Stimulated activated CD4-positive, alpha-beta T cell treated with anti-CD3 and anti-CD28 coated beads, TNF-alpha, amount 100 ng/mL, for 4 hours (primary cell): Measurements from ENCODE around the gene ACYP2.

Experiments
- DNase-seq, 3 experiments: peaks; one replicate each; pipeline ENCODE4 v3.0.0-alpha.2; 2020; ENCODE audit warnings: low read depth in 3 of 3

Gene ACYP2

DNA sequence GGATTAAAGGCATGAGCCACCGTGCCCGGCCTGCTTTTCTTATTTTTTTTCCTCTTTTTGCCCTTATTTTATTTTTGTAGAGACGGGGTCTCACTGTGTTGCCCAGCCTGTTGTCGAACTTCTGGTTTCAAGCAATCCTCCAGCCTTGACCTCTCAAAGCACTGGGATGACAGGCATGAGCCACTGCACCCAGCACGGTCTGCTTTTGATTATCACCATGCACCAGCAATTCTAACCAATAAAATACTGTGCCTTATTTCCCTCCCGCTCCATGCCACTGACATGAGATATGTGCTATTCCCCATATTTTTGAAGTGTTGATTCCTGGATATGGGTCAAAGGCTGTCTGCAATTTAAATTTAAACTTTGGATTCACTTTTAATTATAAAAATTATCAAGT is 42.9 kb downstream of the ACYP2 start:
- DNase-seq = no peak

DNA sequence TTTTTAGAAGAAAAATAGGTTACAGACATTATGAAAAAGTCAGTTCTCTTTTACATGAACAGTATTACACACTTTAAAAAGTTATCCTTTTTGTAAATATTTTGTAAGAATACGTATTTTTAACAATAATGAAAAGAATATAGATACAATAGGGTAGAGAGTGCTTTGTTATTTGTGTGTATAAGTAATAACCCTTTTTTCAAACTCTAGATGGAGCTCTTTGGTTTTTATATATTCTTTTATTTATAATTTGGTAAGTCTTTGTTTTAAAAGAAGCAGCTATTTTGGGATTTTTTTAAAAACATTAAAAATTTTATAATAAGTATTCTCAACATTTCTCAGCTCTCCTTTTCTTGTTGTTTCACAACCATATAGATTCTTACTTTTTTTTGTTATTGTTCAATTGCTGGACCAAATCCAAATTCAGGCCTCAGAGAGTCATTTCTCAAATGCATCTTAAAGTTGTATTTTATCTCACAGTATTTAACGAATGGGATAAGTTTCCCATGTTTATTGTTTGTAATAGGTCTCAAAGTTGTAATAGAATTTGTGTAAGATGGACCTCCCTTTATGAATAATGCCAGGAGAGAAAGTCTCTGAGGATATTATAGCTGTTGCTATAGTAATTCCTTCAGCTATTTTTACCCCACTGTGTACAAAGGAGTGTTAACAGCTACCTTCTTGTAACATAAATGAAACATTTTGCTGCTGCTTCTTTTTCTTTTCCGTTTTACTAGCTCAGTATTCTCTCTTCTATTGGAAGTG is 46.4 kb downstream of the ACYP2 start:
- no peak for DNase-seq

DNA sequence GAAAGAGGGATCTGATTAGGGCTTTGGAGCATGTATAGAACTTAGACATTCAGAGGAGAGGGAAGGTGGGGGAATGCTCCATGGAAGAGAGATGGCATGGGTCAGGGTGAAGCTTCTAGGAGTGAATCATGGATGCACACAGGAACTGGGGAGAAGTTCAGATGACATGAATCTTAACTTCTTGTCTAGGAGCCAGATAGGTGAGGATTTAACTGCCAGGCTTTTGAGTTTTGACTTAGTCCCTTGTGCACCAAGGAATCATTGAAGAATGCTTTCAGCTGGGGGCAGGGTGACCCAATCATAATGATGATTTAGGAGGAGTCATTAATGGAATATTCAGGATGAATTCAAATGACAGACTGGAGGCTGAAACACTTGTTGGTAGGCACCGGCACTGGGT is 48.7 kb downstream of the ACYP2 start:
- no peak for DNase-seq

DNA sequence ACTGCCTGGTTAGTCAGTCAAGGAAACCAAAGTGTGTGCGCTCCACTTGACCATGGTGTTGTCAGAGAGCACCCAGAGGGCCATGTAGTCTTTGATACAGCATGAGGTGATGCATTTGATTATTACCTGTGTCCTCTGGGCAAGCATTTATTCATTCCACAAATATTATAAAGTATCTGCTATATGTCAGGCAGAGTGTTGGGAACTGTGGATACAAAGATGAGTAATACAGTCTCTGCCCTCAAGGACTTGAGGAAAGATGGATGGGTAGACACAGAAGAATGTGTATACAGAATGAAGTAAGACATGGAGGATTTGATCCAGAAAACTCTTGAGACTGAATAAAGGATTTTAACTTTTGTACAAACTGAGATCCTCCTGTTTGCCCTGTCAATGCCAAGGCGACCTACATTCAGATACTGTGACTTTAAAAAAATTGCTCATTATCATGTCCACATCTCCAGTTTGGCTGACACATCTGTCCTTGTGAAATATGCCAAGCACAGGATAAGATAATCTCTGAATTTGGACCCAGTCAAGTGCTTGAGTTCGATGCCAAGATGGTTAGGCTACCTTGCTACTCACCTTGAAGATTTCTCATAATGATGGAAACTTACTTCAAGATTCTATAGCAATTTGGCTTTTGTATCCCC is 50.8 kb downstream of the ACYP2 start:
- DNase-seq = no peak

DNA sequence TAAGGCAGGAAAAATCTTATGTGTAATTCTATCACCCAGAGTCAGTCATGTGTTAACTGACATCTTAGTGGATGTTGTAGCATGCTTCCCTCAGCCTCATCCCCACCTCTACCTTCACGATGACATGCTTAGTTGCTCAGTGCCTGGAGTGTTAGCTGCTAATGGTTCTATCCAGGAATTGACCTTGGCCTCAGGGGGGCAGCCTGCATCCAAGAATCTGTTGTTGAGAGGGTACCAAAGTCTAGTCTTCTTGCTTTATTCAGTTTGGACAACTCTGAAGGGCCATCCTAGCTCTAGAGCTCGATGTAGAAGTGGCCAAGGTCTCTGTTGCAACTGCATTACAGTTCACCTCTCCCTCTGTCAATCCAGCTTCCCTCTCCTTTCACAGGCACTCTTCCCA is 61.2 kb downstream of the ACYP2 start:
- DNase-seq = no peak

DNA sequence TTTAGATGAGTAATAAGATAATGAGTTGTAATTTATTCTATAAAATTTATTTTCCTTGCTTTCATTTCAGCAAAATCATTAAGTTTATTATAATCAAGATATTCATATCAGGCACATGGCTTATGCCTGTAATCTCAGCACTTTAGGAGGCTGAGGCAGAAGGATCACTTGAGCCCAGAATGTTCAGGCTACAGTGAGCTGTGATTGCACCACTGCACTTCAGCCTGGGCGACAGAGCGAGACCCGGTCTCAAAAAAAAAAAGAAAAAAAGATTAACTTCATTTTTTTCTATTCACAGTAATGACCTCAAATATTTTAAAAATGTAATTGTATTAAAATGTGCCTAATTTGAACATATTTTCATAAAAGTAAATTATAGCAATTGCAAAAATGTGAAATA is 67.9 kb downstream of the ACYP2 start:
- DNase-seq = no peak

DNA sequence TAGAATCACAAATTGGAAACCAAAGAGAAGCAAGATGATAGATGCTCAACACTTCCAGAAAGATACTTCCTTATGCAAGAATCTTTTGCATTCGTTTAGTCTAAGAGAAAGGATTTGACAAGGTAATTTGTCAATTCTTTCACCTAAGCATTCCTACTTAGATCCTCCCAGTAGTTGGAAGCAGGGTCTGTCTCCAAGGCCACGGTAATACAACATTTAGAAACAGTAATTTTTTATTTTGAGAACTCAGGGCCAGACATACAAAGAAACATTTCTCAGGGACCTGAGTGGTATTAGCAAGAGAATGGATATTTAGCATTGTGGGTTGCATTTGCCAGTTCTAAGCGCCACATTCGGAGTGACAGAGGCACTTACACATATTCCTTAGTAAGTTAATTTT is 68.6 kb downstream of the ACYP2 start:
- DNase-seq = no peak

DNA sequence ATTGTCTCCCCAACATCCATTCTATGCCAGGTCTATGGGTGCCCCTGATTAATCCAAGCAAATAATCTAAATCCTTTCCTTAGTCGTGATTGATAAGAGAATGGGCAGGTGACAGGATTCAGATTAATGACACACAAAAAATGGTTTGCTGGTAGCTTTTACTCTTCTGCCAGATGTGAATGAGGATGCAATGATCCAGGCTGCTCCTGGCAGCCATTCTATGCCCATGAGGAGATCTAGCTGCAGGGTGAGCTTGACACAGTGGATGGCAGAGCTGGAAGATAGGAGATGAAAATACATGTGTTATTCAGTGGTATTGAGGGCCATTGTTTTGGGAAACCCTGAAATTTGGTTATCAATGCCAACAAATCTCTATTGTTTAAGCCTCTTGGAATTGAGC is 69.7 kb downstream of the ACYP2 start:
- no peak for DNase-seq

DNA sequence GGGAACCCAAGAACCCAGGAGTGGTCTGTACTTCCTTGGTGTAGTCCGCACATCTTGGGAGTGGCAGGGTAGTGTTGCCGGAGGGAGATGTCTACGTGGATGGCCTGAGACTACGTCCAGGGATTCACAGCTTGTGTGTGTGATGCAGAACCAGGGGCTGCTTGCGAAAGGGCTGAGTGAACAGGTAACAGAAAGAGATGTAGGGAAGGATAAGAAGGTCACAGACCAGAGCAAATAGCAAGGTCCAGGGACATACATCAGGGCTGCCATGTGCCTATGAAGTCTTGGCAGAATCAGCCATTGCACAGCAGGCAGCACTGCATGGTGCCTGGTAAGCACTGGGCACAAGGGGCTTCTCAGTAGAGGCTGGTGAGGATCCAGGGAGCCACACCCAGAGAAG is 71.9 kb downstream of the ACYP2 start:
- no peak for DNase-seq

DNA sequence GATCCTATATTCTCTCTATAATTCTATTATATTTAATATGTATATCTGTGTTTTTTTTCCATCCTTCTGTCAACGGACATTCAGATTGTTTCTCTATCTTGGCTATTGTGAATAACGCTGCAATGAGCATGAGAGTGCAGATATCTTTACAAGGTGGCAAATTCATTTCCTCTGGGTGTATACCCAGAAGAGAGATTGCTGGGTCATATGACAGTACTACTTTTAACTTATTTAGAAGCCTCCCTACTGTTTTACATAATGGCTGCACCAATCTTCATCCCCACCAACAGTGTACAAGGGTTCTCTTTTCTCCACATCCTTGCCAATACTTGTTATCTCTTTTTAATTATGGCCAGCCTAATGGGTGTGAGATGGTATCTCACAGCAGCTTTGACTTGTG is 74.1 kb downstream of the ACYP2 start:
- DNase-seq = no peak

DNA sequence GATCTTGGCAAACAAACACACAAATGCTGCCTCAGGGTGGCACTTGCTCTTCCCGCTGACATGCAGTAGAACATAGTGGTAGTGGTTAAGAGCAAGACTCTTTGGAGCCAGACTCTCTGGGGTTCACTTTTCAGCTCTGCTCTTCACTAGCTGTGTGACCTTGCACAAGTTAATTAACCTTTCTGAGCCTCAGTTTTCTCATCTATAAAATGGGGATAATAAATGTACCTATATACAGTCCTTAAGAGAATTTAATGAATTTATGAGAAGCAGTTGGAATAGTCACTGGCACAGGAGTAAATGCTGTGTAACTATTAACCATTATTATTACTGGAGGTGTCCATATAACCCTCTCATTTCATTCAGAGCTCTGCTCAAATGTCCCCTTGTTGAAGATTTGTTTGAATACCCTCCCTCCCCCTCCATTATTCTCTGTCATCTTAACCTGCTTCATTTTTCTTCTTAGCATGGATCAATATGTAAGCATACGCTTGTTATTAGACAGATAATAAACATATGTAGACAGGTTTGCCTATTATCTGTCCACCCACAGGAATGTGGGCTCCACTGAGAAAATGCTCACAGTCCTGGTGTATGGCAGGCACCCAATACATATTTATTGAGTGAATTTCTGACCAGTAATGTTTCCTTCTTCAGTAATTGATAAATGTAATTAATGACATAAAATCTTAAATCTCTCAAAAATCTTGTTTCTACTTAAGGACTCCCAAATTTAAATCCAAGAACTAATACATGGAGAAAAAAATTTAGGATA is 76.1 kb downstream of the ACYP2 start:
- no peak for DNase-seq

DNA sequence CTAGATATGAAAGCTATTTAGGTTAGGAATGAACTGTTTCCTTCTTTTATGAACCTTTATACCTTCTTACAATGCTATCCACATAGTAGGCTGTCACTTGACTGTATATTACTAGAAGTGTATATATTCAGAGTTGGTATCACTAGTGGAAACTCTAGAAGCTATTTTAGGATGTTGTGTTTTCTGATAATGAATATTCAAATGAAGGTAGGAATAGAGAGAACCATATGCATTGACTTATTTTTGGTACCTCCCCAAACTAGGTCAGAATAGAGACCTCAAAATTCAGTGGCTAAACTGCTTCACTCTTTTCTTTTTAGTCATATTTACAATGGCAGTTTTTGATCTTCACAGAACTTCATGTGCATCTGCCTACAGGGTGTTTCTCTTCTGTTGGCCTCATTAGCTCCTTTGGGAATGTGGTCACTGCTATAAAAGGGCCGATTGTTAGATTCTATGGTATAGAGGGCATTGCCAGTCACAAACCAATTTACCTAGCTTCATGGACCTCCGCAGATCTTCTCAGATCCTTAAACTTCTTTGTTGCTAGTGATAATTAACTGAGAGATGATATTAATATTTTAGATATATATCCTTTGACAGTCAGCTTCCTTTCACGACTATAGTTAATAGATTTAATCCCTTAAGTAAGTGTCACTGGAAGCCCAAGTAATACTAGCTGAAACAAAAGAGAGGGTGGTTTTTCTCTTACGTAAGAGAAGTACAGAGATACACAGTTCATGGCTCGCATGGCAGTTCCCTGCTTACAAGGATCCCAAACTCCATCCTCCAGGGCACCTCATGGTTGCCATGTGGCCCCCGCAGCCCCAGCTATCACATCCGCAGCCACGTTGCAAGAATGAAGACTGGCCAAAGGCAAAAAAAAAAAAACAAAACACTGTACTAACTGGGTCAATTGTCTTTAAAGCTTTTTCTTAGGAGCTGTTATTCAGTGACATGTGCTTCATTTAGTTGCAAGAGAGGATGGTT is 79.6 kb downstream of the ACYP2 start:
- no peak for DNase-seq

DNA sequence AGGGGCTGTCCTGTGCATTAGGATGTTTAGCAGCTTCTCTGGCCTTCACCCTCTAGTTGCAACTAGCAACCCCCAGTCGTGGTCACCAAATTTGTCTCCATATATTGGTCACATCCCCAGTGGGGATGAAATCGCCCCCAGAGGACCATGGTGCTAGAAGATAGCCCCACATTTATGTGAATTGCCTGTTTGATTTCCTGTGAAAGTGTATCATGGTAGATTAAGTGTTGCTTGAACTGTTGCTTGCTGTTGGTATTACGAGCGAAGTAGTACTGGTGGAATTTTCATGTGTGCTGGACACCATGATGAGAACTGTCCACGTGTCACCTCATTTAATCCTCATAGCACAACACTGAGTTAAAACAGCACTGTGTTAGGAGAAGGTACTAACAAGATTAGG is 81.2 kb downstream of the ACYP2 start:
- no peak for DNase-seq

DNA sequence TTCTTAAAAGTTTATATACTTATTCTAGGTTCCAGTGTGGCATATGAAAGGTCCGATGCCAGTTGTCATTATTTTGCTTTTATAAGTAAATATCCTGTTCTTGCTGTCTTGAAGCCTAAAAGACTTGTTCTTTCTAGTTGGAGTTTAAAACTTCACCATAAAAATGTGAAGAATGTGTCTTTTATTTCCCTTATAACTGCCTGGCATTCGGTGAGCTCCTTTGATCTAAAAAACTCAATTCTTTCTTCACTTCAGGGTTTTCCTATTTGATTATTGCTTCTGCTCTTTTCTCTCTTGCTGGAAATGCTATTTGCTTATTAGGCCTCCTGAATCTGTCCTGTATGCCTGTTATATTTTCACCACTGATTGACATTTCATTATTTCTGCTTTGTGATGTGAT is 89.1 kb downstream of the ACYP2 start:
- DNase-seq = no peak

DNA sequence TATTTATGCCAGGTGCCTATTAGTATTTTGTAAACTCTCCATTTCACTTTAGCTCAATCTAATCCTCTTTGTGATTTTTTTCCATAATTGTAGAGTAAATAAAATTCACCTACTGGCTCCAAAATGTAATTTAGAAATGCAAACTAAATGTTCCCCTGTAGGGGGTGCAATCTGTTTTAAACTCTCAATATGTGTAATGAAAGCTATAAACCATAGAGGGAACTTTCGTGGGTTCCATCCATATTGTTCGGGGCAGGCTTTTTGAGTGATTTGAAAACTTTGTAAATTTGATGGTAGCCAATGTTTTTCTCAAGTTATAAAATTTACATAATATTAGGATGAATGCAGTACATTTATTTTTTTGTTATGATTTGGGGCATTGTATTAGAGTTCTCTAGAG is 91.2 kb downstream of the ACYP2 start:
- no peak for DNase-seq

DNA sequence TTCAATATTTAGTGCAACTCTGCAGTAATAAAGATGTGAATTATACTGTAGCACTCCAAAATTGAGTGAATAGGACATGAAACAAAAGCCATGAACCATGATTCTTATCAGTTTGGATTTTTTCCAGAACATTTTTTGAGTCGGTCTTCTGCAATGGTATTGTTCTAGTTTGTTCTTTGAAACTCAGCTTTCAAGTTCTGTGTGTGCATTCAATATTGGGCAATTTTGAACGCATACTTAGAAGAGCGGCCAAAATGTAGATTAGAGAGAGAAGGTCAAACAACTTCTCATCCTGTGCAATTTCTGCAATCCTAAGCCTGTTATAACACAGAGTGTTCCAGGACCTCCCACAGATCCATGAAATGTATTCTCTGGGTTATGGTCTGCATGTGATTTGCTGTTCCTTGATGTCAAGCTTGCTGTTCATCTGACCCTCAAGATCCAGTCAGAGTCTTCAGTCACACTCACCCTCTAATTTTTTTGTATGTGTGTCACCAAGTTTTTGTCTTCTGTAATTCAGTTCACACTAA is 92.3 kb downstream of the ACYP2 start:
- no peak for DNase-seq

DNA sequence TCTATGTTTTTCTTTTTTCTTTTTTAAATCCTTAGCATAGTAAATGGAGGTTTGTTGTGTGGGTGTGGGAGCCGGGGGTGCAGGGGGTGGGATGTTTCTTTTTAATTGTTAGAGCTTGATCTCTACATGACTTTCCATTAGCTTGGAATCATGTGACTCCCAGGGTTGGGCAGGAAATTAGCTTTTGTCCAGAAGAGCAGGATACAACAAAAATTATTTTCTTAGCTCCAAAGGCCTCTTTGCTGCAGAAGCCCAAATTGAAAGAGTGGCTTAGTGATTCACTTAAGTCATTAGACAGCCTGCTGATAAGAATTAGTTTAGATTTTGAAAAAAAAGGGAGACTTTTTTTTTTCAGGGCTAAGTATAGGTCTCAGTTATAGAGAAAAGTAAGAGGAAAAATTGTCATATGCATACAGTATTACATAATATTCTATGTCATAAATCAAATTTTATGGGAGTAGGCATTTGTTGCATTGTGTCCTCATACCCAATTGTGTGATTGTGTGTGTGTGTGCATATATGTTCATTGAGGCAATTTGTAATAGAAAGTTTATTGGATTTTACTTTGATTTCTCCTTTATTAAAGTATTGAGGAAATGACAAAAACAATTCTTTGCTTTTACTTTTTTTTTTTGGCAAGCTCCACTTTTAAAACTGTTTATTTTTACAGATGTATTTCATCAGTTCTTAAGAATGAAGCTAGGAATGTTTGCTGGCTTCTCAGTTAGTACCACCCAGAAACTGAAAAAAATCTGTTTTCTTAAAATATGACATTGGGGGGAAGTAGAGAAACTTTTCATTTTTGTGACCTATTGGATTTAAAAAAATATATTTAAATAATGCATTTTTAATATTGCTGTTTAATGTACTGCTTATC is 93.2 kb downstream of the ACYP2 start:
- DNase-seq = no peak

DNA sequence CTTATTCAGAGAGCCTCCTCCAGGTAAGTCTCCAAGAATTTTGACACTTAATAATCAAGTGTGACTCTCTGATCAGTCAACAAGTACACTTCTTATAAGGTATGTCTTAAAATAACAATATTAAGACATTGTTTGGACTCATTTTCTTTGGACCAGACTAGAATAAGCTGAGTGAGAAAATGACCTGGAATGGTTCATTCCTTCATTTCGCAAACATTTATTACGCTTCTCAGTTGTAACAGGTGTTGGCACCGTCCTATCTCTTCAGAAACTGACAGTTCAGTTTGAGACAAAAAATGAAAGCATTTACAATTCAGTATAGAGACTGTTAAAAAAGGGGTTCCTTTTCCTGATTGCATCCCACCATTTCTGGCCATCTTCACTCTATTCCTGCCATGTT is 94.0 kb downstream of the ACYP2 start:
- DNase-seq = no peak

DNA sequence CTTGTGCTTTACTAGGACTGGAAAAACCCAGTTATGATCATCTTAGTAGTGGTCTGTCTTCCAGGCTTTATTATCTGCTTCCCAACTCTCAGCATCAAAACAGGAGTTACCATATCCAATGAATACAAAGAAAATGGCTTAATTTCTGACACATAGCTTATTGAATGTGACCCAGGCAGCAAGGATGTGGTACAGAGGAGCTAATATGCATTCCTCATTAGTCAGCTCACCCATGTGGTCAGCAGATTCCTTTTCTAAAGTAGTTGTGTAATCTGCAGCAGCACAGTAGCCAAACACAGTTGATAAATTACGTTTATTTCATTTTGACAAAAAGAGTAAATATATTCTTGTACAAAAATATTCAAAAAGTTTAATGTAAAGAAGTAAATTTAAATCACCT is 97.0 kb downstream of the ACYP2 start:
- no peak for DNase-seq

DNA sequence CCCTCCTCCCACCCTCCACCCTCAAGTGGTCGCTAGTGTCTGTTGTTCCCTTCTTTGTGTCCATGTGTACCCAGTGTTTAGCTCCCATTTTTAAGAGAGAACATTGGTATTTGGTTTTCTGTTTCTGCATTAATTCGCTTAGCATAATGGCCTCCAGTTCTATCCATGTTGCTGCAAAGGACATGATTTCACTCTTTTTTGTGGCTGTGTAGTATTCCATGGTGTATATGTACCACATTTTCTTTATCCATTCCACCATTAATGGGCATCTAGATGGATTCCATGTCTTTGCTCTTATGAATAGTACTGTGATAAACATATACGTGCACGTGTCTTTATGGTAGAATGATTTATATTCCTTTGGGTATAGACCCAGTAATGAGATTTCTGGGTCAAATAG is 97.7 kb downstream of the ACYP2 start:
- no peak for DNase-seq

DNA sequence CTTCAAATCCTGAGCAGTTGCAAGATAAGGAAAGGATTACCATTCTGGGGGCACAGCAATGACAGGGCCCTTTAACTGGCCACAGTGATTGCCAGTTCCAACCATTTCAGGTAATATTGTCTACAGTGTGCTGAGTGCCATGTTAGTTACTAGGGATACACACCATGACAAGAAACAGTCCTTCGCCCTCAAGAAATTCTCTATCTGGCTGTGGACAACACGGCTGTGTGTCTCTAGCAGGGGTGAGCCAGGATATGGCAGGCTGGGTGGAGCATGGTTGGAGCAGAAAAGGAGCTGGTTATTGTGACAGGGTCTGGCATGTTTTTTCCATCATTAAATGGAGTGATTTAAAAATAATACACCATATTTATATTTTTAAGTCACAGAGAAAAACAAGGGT is 109.6 kb downstream of the ACYP2 start:
- DNase-seq = no peak
